AG04449 (cell line): ENCODE data around the gene ERBB2.

Source experiments
- CTCF ChIA-PET: fragments of 350-600 bp; formaldehyde crosslinking; extraction: SDS; loops from one replicate; lab custom pipeline; 2021; ENCODE audit warnings: antibody characterized with exemption; lab: Yijun Ruan, JAX
- POLR2A ChIA-PET: fragments of 400-600, 350-600 bp; formaldehyde crosslinking; extraction: SDS; loops from one replicate; lab custom pipeline; 2020; ENCODE audit warnings: antibody characterized with exemption, inconsistent platforms; lab: Yijun Ruan, JAX
- DNase-seq: peaks from one replicate; pipeline ENCODE4 v3.0.0-alpha.2; 2010; ENCODE audit warnings: low read depth, low spot score
- H3K4me3 ChIP-seq: 2 replicates; pipeline ENCODE4 v1.5.1; 2011; ENCODE audit warnings: low read depth, mild to moderate bottlenecking, control low read depth, low read length
- TF ChIP-seq, protein P1 (sequence below): IDR thresholded peaks from one replicate; pipeline ENCODE4 v1.5.1; 2011; ENCODE audit warnings: mild to moderate bottlenecking, moderate library complexity, low read length, control low read depth, inconsistent platforms; ENCODE audit not compliant: insufficient read depth; ENCODE audit errors: missing control alignments

Gene ERBB2

DNA sequence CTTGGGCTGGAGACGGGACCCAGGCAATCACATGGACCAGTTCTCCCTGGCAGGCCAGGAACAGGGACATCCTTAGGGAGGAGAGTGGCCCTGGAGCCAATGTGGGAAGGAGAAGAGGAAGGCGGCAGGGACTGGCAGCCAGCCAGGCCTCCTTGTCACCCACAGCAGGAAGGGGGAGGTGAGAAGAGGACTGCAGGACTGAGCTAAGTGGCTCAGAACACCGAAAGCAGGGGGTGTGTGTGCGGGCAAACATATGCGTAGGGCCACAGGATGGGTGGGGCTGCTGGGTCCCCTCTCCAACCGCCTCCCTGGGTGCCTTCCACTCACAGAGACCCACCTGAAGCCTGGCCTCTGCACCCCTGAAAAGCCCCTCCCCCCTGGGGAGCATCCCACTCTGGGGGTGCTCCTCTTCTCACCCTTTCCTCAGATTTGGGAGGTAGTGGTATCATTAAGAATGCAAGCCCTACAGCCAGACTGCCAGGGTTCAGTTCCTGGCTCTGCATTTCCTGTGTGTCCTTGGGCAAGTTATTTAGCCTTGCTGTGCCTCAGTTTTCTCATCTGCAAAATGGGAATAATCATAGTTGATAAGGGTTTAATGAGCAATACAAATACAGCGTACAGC lies 23.6 kb upstream of the ERBB2 start:
- DNase-seq: no peak
- no peak overlapping the region for H3K4me3 ChIP-seq
- CTCF ChIA-PET: interaction anchor here (1.0 to 6.6 kb wide), 5 partner anchors 8 to 55 kb away, joined by 3 to 55 read pairs (median 16); partner anchors contain the start of gene TCAP
- TF ChIP-seq, protein P1, sequence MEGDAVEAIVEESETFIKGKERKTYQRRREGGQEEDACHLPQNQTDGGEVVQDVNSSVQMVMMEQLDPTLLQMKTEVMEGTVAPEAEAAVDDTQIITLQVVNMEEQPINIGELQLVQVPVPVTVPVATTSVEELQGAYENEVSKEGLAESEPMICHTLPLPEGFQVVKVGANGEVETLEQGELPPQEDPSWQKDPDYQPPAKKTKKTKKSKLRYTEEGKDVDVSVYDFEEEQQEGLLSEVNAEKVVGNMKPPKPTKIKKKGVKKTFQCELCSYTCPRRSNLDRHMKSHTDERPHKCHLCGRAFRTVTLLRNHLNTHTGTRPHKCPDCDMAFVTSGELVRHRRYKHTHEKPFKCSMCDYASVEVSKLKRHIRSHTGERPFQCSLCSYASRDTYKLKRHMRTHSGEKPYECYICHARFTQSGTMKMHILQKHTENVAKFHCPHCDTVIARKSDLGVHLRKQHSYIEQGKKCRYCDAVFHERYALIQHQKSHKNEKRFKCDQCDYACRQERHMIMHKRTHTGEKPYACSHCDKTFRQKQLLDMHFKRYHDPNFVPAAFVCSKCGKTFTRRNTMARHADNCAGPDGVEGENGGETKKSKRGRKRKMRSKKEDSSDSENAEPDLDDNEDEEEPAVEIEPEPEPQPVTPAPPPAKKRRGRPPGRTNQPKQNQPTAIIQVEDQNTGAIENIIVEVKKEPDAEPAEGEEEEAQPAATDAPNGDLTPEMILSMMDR: no peak
- POLR2A ChIA-PET: interaction anchor here (1.3 kb wide), 1 partner anchor 12 kb away, joined by 4 read pairs; the partner anchor contains the start of gene PGAP3

DNA sequence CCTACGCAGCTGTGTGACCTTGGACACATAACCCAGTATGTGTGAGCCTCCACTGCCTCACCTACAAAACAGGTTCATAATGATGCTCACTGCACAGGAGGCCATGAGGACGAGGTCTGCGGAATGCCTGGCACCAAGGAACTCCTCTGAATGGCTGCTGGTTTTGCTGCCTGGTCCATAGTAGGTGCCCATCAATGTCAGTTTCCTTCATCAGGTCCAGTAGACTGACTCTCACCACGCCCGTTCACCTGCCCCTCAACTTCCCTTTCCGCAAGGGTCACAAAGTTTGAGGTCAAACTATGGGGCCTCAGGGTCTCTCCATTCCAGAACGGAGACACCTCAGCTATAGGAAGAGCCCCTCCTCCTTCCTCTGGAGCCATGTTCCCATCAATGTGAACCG lies 22.8 kb upstream of the ERBB2 start:
- H3K4me3 ChIP-seq: no peak overlapping the region
- ChIA-PET POLR2A (interaction anchor here (1.3 kb wide), 1 partner anchor 11 kb away, joined by 4 read pairs; the partner anchor contains the start of gene PGAP3), CTCF (interaction anchor here (0.6 to 6.6 kb wide), 8 partner anchors 8 to 56 kb away, joined by 3 to 55 read pairs (median 8); partner anchors contain the start of genes ERBB2, PGAP3, PNMT and TCAP)
- TF ChIP-seq, protein P1: no peak
- DNase-seq: no peak

DNA sequence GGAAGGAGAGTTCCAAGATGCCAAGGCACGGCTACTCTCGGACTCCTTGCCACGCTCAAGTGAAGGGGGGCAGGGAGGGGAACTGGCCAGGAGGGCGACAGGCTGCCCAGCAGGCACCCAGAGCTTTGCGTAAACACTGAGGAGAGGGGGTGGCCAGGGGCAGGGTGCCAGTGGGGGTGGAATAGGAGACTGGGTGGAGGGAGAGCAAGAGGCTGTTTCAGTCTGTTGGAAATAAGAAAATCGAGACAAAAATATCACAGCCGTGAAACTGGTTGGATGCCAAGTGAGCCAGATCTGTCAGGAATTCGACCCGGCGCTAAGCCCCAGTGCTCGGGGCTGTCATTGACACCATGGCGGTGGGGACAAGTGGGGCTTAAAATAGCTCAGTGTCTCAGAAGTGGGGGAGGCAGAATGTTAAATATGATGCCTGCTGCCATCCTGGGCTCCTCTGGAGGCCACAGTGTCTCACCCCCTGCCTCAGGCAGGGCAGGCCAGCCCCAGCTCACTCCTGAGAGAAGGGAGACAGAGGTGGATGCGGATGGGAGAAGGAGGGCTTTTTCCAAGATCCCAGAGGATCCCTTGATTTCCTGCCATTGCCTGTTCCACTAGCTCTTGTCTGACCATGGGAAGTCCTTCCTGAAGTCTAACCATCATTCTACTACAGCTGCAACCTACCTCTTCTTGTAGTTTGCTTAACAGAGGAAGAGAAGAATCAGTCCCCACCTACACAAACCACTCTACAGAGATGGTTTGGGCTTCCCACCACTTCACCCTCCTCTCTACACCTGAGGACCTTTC lies 22.1 kb upstream of the ERBB2 start:
- DNase-seq: no peak
- ChIA-PET POLR2A (no interaction called here), CTCF (interaction anchor here (0.6 to 6.6 kb wide), 8 partner anchors 9 to 56 kb away, joined by 3 to 55 read pairs (median 8); partner anchors contain the start of genes ERBB2, PGAP3, PNMT and TCAP)
- TF ChIP-seq, protein P1: no peak
- H3K4me3 ChIP-seq: no peak overlapping the region

DNA sequence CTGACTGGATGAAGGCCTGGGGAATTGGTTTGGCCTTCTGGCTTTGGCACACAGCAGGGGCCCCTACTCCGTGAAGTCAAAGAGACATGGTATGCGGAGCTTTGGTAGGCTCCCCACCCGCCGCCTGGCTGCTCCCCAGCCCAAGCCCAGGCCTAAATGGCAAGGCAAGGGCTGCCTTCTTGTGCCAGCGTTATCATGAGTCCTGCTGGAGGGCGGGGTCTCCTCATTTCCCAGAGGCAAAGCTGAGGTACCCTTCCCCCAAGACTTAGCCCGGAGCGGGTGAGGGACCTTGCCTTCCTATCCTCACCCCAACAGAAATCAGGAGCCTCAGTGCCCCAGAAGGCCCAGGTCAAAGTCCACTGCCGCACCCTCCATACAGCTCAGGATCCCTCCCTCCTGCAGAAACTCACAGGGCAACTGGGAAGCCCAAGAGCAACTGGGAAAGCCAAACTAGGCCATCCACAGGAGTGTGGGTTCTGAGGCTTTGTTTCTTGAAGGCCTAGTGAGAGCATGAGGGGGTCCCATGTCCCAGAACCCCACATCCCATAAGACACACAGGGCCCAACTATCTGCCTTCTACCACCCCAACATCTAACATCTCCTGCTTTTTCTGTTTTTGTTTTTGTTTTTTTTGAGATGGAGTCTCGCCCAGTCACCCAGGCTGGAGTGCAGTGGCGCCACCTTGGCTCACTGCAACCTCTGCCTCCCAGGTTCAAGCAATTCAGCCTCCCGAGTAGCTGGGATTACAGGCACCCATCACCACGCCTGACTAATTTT lies 21.3 kb upstream of the ERBB2 start:
- H3K4me3 ChIP-seq: no peak overlapping the region
- no peak for DNase-seq
- ChIA-PET POLR2A (no interaction called here), CTCF (interaction anchor here (1.4 to 6.6 kb wide), 8 partner anchors 9 to 57 kb away, joined by 5 to 55 read pairs (median 13); partner anchors contain the start of genes ERBB2, PGAP3, PNMT and TCAP)
- TF ChIP-seq, protein P1: no peak

DNA sequence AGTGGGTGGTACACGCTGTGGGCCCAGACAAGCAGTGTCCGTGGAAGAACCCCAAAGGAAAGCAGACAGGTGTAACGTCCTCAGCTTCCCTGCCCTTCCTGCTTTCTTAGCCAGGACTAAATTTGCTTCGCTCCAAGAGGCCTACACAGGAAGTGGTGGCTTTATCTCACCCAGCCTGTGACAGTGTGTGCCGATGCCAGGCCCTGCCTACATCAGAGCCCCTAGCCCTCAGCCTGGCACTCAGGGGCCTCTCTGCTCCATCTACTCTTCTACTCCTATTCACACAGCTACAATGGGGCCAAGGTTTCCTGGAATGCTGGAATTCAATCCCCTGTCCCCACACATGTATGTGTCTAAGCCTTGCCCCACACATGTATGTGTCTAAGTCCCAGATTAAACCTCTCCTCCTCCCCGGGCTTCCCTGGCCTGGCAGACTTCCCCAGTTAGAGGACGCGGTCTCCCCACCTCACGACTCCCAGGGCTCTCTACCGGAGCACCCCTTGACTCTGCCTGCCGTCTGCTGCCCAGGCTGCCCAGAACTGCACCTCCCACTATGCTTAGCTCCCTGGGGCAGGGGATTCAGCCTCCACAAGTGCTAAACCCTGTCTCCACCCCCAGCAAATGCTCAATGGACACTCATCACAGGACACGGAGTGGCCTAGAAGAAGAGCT lies 20.2 kb upstream of the ERBB2 start:
- ChIA-PET POLR2A (no interaction called here), CTCF (interaction anchor here (1.3 to 6.6 kb wide), 4 partner anchors 10 to 58 kb away, joined by 3 to 55 read pairs (median 12); partner anchors contain the start of gene PNMT)
- H3K4me3 ChIP-seq: no peak overlapping the region
- TF ChIP-seq, protein P1: no peak
- DNase-seq: no peak
